ENCODE data around the gene SLC4A1AP.

- TF ChIP-seq, protein P1, sequence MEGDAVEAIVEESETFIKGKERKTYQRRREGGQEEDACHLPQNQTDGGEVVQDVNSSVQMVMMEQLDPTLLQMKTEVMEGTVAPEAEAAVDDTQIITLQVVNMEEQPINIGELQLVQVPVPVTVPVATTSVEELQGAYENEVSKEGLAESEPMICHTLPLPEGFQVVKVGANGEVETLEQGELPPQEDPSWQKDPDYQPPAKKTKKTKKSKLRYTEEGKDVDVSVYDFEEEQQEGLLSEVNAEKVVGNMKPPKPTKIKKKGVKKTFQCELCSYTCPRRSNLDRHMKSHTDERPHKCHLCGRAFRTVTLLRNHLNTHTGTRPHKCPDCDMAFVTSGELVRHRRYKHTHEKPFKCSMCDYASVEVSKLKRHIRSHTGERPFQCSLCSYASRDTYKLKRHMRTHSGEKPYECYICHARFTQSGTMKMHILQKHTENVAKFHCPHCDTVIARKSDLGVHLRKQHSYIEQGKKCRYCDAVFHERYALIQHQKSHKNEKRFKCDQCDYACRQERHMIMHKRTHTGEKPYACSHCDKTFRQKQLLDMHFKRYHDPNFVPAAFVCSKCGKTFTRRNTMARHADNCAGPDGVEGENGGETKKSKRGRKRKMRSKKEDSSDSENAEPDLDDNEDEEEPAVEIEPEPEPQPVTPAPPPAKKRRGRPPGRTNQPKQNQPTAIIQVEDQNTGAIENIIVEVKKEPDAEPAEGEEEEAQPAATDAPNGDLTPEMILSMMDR (IDR thresholded peaks at IDR 0.05) = no peak
- TF ChIP-seq NR3C1 (IDR thresholded peaks at IDR 0.05) (no peak), POLR2A (IDR thresholded peaks at IDR 0.05; ENCODE audit: low read length) (no peak)
Measured at GRCh38 chr2:27724191-27724590, 60.5 kb downstream of the SLC4A1AP start.
